ENCODE measurements around the gene PRLH. TPM values are rescaled to one million over a fixed set of nuclear protein-coding genes. Genes with fewer than 3 reads are reported as not detected.

The PRLH gene
- polyA plus RNA-seq, 3 donors from 2014 or later, result not detected

GRCh38 chr2:237574894-237575868 is 8.8 kb downstream of the PRLH start:
- Mint-ChIP-seq H3K4me3 (no peak overlapping the region), H3K27ac (no peak overlapping the region), H3K36me3 (no peaks in the 10 kb centered on the region), H3K4me1 (peaks cover 0 to 2% of the 10 kb centered on the region in 2 donors), H3K9me3 (no peaks in the 10 kb centered on the region), H3K27me3 (ENCODE audit: low read depth in 3 of 3) (peaks cover 0 to 3% (median 1%) of the 10 kb centered on the region in 3 donors)
- DNase-seq, result no peak

- Mint-ChIP-seq H3K9me3 (no peaks in the 10 kb centered on the region), H3K4me3 (no peak overlapping the region), H3K36me3 (no peaks in the 10 kb centered on the region), H3K4me1 (peaks cover 0 to 2% of the 10 kb centered on the region in 2 donors), H3K27me3 (ENCODE audit: low read depth in 3 of 3) (peaks cover 0 to 2% (median 1%) of the 10 kb centered on the region in 3 donors), H3K27ac (no peak overlapping the region)
- DNase-seq, result no peak
These were observed 9.8 kb downstream of the PRLH start for GRCh38 chr2:237575869-237576862.

- Mint-ChIP-seq H3K4me1 (no peaks in the 10 kb centered on the region), H3K4me3 (no peak overlapping the region), H3K9me3 (no peaks in the 10 kb centered on the region), H3K27ac (no peak overlapping the region), H3K27me3 (ENCODE audit: low read depth in 3 of 3) (peaks cover under 1 to 2% (median 1%) of the 10 kb centered on the region in 3 donors), H3K36me3 (no peaks in the 10 kb centered on the region)
- DNase-seq, result no peak
These were observed 10.6 kb downstream of the PRLH start for GRCh38 chr2:237576974-237577373.

GRCh38 chr2:237577458-237577857 is 11.1 kb downstream of the PRLH start:
- Mint-ChIP-seq H3K4me3 (no peak overlapping the region), H3K9me3 (no peaks in the 10 kb centered on the region), H3K27me3 (ENCODE audit: low read depth in 3 of 3) (peaks cover 1 to 2% (median 1%) of the 10 kb centered on the region in 3 donors), H3K4me1 (no peaks in the 10 kb centered on the region), H3K36me3 (no peaks in the 10 kb centered on the region), H3K27ac (no peak overlapping the region)
- DNase-seq, result no peak

- Mint-ChIP-seq H3K4me1 (no peaks in the 10 kb centered on the region), H3K36me3 (no peaks in the 10 kb centered on the region), H3K27me3 (ENCODE audit: low read depth in 3 of 3) (peaks cover 0 to 2% (median 1%) of the 10 kb centered on the region in 3 donors), H3K9me3 (no peaks in the 10 kb centered on the region), H3K27ac (no peak overlapping the region), H3K4me3 (no peak overlapping the region)
- DNase-seq, result no peak
These were observed 11.8 kb downstream of the PRLH start for GRCh38 chr2:237577956-237578870.

GRCh38 chr2:237581326-237581725 is 15.0 kb downstream of the PRLH start:
- H3K4me3 Mint-ChIP-seq, result no peak overlapping the region
- H3K27ac Mint-ChIP-seq, result no peak overlapping the region

GRCh38 chr2:237581751-237582746 is 15.7 kb downstream of the PRLH start:
- H3K9me3 Mint-ChIP-seq, result no peaks in the 10 kb centered on the region
- no peaks in the 10 kb centered on the region for H3K36me3 Mint-ChIP-seq
- peak; percentile 28 to 35 (median 32) for DNase-seq
- H3K4me1 Mint-ChIP-seq, result no peaks in the 10 kb centered on the region
- H3K4me3 Mint-ChIP-seq, result no peak overlapping the region
- H3K27ac Mint-ChIP-seq, result no peak overlapping the region
- peaks cover 0 to 2% (median 0%) of the 10 kb centered on the region in 3 donors for H3K27me3 Mint-ChIP-seq (ENCODE audit: low read depth in 3 of 3)

More at GRCh38 chr2:237581326-237581725, 15.0 kb downstream of the PRLH start:
- no peak for DNase-seq
- Mint-ChIP-seq H3K4me1 (no peaks in the 10 kb centered on the region), H3K36me3 (no peaks in the 10 kb centered on the region), H3K27me3 (ENCODE audit: low read depth in 3 of 3) (peaks cover 0 to 2% (median 0%) of the 10 kb centered on the region in 3 donors), H3K9me3 (no peaks in the 10 kb centered on the region)

GRCh38 chr2:237583385-237584295 is 17.3 kb downstream of the PRLH start:
- Mint-ChIP-seq H3K27me3 (ENCODE audit: low read depth in 3 of 3) (peaks cover 0 to 3% (median 2%) of the 10 kb centered on the region in 3 donors), H3K27ac (no peak overlapping the region), H3K9me3 (no peaks in the 10 kb centered on the region), H3K4me1 (no peaks in the 10 kb centered on the region), H3K36me3 (no peaks in the 10 kb centered on the region), H3K4me3 (no peak overlapping the region)
- no peak for DNase-seq

- Mint-ChIP-seq H3K4me1 (no peaks in the 10 kb centered on the region), H3K36me3 (no peaks in the 10 kb centered on the region), H3K9me3 (no peaks in the 10 kb centered on the region), H3K27me3 (ENCODE audit: low read depth in 3 of 3) (peaks cover 0 to 3% (median 2%) of the 10 kb centered on the region in 3 donors), H3K27ac (no peak overlapping the region), H3K4me3 (no peak overlapping the region)
- no peak for DNase-seq
These were observed 19.3 kb downstream of the PRLH start for GRCh38 chr2:237585590-237586221.

GRCh38 chr2:237588044-237588696 is 21.8 kb downstream of the PRLH start:
- H3K4me1 Mint-ChIP-seq, result no peaks in the 10 kb centered on the region
- H3K27me3 Mint-ChIP-seq (ENCODE audit: low read depth in 3 of 3), result peaks cover 0 to 3% (median 2%) of the 10 kb centered on the region in 3 donors
- no peak overlapping the region for H3K4me3 Mint-ChIP-seq
- H3K36me3 Mint-ChIP-seq, result no peaks in the 10 kb centered on the region
- H3K9me3 Mint-ChIP-seq, result no peaks in the 10 kb centered on the region
- H3K27ac Mint-ChIP-seq, result no peak overlapping the region
- no peak for DNase-seq
